Stimulated activated CD4-positive, alpha-beta T cell treated with anti-CD3 and anti-CD28 coated beads, Interleukin-4, amount 100 ng/mL, for 24 hours (primary cell): ENCODE measurements around the gene HMMR.

Source experiments
- DNase-seq: peaks from one replicate; pipeline ENCODE4 v3.0.0-alpha.2; 2020

Gene HMMR

GRCh38 chr5:163459819-163460561, 442 bp upstream of the HMMR start, which contains the start of gene NUDCD2:
TSS of gene NUDCD2 (minus strand) at chr5:163460102. CDS start at chr5:163460050, 52 bp downstream.
- DNase-seq = peak; percentile 95

GRCh38 chr5:163463063-163463435, 2.6 kb downstream of the HMMR start:
- no peak for DNase-seq

GRCh38 chr5:163467682-163468081, 7.2 kb downstream of the HMMR start:
- no peak for DNase-seq

GRCh38 chr5:163473635-163474243, 13.3 kb downstream of the HMMR start:
- DNase-seq = no peak

- DNase-seq = no peak
Measured at GRCh38 chr5:163475411-163475810, 15.0 kb downstream of the HMMR start.

- no peak for DNase-seq
Measured at GRCh38 chr5:163478126-163478981, 17.9 kb downstream of the HMMR start.

GRCh38 chr5:163478982-163479271, 18.5 kb downstream of the HMMR start:
- DNase-seq = no peak

- no peak for DNase-seq
Measured at GRCh38 chr5:163489055-163489744, 28.8 kb downstream of the HMMR start.

GRCh38 chr5:163489745-163490075, 29.3 kb downstream of the HMMR start:
- DNase-seq = no peak

GRCh38 chr5:163496286-163496685, 35.9 kb downstream of the HMMR start:
- no peak for DNase-seq

- DNase-seq = no peak
Measured at GRCh38 chr5:163497315-163497714, 36.9 kb downstream of the HMMR start.

- DNase-seq = no peak
Measured at GRCh38 chr5:163498886-163499285, 38.5 kb downstream of the HMMR start.

- no peak for DNase-seq
Measured at GRCh38 chr5:163502521-163502920, 42.1 kb downstream of the HMMR start.

- peak; percentile 50 for DNase-seq
Measured at GRCh38 chr5:163503106-163504078, 43.0 kb downstream of the HMMR start.

- DNase-seq = peak; percentile 60
Measured at GRCh38 chr5:163504079-163504931, 43.9 kb downstream of the HMMR start.

- no peak for DNase-seq
Measured at GRCh38 chr5:163505049-163505367, 44.6 kb downstream of the HMMR start.

- peak; percentile 96 for DNase-seq
Measured at GRCh38 chr5:163505368-163506094, 45.1 kb downstream of the HMMR start, which contains the start of gene MAT2B. TSS of gene MAT2B (plus strand) at chr5:163505619. CDS start at chr5:163505687, 68 bp downstream.

- DNase-seq = peak; percentile 27
Measured at GRCh38 chr5:163506095-163506457, 45.6 kb downstream of the HMMR start.

GRCh38 chr5:163506726-163507125, 46.3 kb downstream of the HMMR start:
- DNase-seq = peak; percentile 43

GRCh38 chr5:163508753-163509152, 48.3 kb downstream of the HMMR start:
- DNase-seq = no peak
